Neuronal stem cell (in vitro differentiated cells): ENCODE measurements around the gene TOP1.

Experiments used
- DNase-seq: peaks from one replicate; pipeline ENCODE4 v3.0.0-alpha.2; 2013; ENCODE audit warnings: low spot score
- H2AFZ ChIP-seq: one replicate; pipeline ENCODE4 v1.6.1; 2013; ENCODE audit warnings: mild to moderate bottlenecking, low read length, inconsistent platforms
- H2AK5ac ChIP-seq: 2 replicates; pipeline ENCODE4 v1.6.1; 2013; ENCODE audit warnings: low read depth, mild to moderate bottlenecking, inconsistent platforms, low read length, moderate library complexity, mixed read lengths
- H2BK120ac ChIP-seq: 2 replicates; pipeline ENCODE4 v1.6.1; 2013; ENCODE audit warnings: low read depth, mild to moderate bottlenecking, inconsistent platforms, low read length, moderate library complexity, mixed read lengths
- H2BK12ac ChIP-seq: one replicate; pipeline ENCODE4 v1.6.1; 2013; ENCODE audit warnings: low read length, inconsistent platforms
- H2BK15ac ChIP-seq: 2 replicates; pipeline ENCODE4 v1.6.1; 2013; ENCODE audit warnings: mild to moderate bottlenecking, low read length, inconsistent platforms, mixed read lengths
- H2BK5ac ChIP-seq: one replicate; pipeline ENCODE4 v1.6.1; 2013; ENCODE audit warnings: inconsistent platforms, mild to moderate bottlenecking, low read length, moderate library complexity
- H3K14ac ChIP-seq: one replicate; pipeline ENCODE4 v1.6.1; 2013; ENCODE audit warnings: low read length, inconsistent platforms
- H3K18ac ChIP-seq: 2 replicates; pipeline ENCODE4 v1.6.1; 2013; ENCODE audit warnings: low read length, inconsistent platforms
- H3K23ac ChIP-seq: 2 replicates; pipeline ENCODE4 v1.6.1; 2013; ENCODE audit warnings: low read depth, mild to moderate bottlenecking, mixed read lengths, low read length, inconsistent platforms; ENCODE audit not compliant: poor library complexity
- H3K27ac ChIP-seq: replicated peaks from 3 replicates; pipeline ENCODE4 v1.5.1; 2013; ENCODE audit warnings: low read length, inconsistent platforms
- H3K27me3 ChIP-seq, 3 experiments: 2 replicates each; pipeline ENCODE4 v1.6.1; 2013; ENCODE audit warnings: low read length in 3 of 3, mild to moderate bottlenecking in 2 of 3, inconsistent platforms in 1 of 3, low read depth in 1 of 3, mixed read lengths in 1 of 3, moderate library complexity in 1 of 3; ENCODE audit not compliant: control insufficient read depth in 3 of 3, insufficient read depth in 3 of 3
- H3K36me3 ChIP-seq, 2 donors: replicated peaks in 1 of 2; 2 replicates each; pipeline ENCODE4 v1.6.1; 2013; ENCODE audit warnings: low read length in 2 of 2; ENCODE audit not compliant: control insufficient read depth in 2 of 2, insufficient read depth in 2 of 2
- H3K4ac ChIP-seq: 2 replicates; pipeline ENCODE4 v1.6.1; 2013; ENCODE audit warnings: inconsistent platforms, mild to moderate bottlenecking, low read length, moderate library complexity
- H3K4me1 ChIP-seq, 2 donors: 1 replicate in 1 of 2; 2 replicates in 1 of 2; pipeline ENCODE4 v1.6.1; 2013; ENCODE audit warnings: low read length in 2 of 2, low read depth in 1 of 2; ENCODE audit not compliant: control insufficient read depth in 2 of 2, insufficient read depth in 1 of 2
- H3K4me2 ChIP-seq: one replicate; pipeline ENCODE4 v1.6.1; 2013; ENCODE audit warnings: mild to moderate bottlenecking, low read length, inconsistent platforms; ENCODE audit not compliant: insufficient read depth, poor library complexity, severe bottlenecking
- H3K4me3 ChIP-seq, 2 donors: 2 replicates each; pipeline ENCODE4 v1.5.1; 2013; ENCODE audit warnings: low read length in 2 of 2, mild to moderate bottlenecking in 2 of 2, inconsistent platforms in 1 of 2, moderate library complexity in 1 of 2
- H3K79me1 ChIP-seq: one replicate; pipeline ENCODE4 v1.6.1; 2013; ENCODE audit warnings: low read depth, mild to moderate bottlenecking, inconsistent platforms, low read length, moderate library complexity
- H3K9ac ChIP-seq: one replicate; pipeline ENCODE4 v1.6.1; 2013; ENCODE audit warnings: mild to moderate bottlenecking, low read depth, low read length, inconsistent platforms; ENCODE audit not compliant: poor library complexity
- H3K9me3 ChIP-seq, 2 donors: replicated peaks in 1 of 2; 2 replicates each; pipeline versions ENCODE3 to v1.6.1; 2013; ENCODE audit warnings: low read length in 2 of 2, mild to moderate bottlenecking in 2 of 2, inconsistent platforms in 1 of 2, low read depth in 1 of 2, mixed read lengths in 1 of 2, moderate library complexity in 1 of 2; ENCODE audit not compliant: control insufficient read depth in 2 of 2, insufficient read depth in 1 of 2
- H4K8ac ChIP-seq: one replicate; pipeline ENCODE4 v1.6.1; 2013; ENCODE audit warnings: low read depth, mild to moderate bottlenecking, inconsistent platforms, low read length, moderate library complexity
- H4K91ac ChIP-seq: one replicate; pipeline ENCODE4 v1.6.1; 2013; ENCODE audit warnings: low read length, low read depth, mild to moderate bottlenecking, inconsistent platforms; ENCODE audit not compliant: poor library complexity
- WGBS, 2 donors: extraction: QIAGEN DNeasy Blood & Tissue Kit; methylation state at CpG; one replicate each; pipeline ENCODE4 v1.1.7; 2013; ENCODE audit warnings: missing lambda C conversion rate in 2 of 2, mixed read lengths in 1 of 2; ENCODE audit not compliant: insufficient read length in 2 of 2, insufficient replicate concordance in 1 of 2; ENCODE audit errors: extremely low coverage in 2 of 2; 5-methylcytosine and 5-hydroxymethylcytosine counted together

TOP1 gene

DNA sequence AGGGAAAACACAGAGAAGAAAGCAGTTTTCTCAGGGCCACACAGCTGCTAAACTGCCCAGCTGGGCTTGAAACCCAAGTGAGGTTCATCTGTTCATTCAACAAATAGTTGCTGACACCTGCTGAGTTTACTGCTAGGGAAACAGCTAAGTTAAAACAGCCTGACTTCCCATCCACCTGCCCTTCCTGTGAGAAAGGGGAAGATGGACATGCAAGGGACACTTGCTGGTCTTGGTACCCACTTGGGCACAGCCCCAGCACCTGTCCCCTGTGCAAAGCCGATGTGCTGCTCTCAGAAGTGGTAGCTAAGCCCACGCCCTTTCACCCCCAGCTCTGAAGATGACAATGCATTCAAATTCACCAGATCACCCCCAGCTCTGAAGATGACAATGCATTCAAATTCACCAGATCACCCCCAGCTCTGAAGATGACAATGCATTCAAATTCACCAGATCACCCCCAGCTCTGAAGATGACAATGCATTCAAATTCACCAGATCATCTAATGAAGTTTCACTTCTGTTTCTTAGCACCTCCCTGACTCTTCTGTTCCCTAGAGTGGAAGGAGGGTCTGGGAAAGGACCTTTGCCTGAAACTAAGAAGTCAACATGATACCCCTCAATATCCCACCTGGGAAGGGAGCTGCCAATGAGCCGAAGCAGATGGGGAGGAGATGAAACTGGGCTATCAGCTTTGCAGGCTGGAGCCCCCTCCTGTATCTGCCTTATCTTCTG lies 46.0 kb upstream of the TOP1 start:
- Histone ChIP-seq H2BK5ac (no peak overlapping the region), H3K9ac (no peak overlapping the region), H2BK12ac (no peak overlapping the region), H3K18ac (no peak overlapping the region), H4K8ac (no peak overlapping the region), H3K23ac (no peak overlapping the region), H3K4me1 (no peaks in the 10 kb centered on the region), H2AK5ac (no peak overlapping the region), H3K14ac (no peak overlapping the region), H3K4me2 (no peak overlapping the region), H2AFZ (no peak overlapping the region), H3K9me3 (peaks cover 4 to 5% of the 10 kb centered on the region in 2 donors), H2BK15ac (no peak overlapping the region), H3K27ac (no peak overlapping the region), H3K27me3 (no peaks in the 10 kb centered on the region), H3K79me1 (no peaks in the 10 kb centered on the region), H3K4ac (no peak overlapping the region), H4K91ac (no peak overlapping the region), H3K36me3 (no peaks in the 10 kb centered on the region), H2BK120ac (no peak overlapping the region), H3K4me3 (no peak overlapping the region)
- no CpG with 5 or more reads among the region's 3 CpGs for WGBS, 2 donors
- DNase-seq, result no peak

DNA sequence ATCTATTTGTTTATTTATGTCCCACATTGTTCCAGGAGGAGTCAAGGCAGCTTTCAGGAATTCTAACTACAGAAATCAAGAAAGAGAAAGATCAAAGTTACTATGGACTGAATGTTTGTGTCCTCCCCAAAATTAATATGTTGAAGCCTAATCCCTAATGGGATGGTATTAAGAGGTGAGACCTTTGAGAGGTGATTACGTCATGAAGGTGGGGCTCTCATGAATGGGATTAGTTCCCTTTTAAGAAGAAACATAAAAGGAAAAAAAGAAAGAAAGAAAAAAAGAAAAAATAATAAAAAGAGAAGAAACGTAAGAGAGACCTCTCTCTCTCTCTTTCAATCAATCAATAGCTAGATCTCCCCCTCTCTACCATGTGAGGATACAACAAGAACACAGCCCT lies 44.7 kb upstream of the TOP1 start:
- Histone ChIP-seq H3K9me3 (peaks cover 0 to 4% of the 10 kb centered on the region in 2 donors), H3K27ac (no peak overlapping the region), H4K91ac (no peak overlapping the region), H3K23ac (no peak overlapping the region), H3K14ac (no peak overlapping the region), H3K4me2 (no peak overlapping the region), H2BK120ac (no peak overlapping the region), H3K4ac (no peak overlapping the region), H3K18ac (no peak overlapping the region), H4K8ac (no peak overlapping the region), H2BK15ac (no peak overlapping the region), H3K79me1 (no peaks in the 10 kb centered on the region), H2AFZ (no peak overlapping the region), H3K4me1 (no peaks in the 10 kb centered on the region), H2BK12ac (no peak overlapping the region), H3K9ac (no peak overlapping the region), H3K27me3 (no peaks in the 10 kb centered on the region), H3K4me3 (no peak overlapping the region), H2BK5ac (no peak overlapping the region), H2AK5ac (no peak overlapping the region), H3K36me3 (no peaks in the 10 kb centered on the region)
- whole genome bisulfite sequencing, 2 donors, result no CpG with 5 or more reads among the region's 2 CpGs
- DNase-seq, result no peak

DNA sequence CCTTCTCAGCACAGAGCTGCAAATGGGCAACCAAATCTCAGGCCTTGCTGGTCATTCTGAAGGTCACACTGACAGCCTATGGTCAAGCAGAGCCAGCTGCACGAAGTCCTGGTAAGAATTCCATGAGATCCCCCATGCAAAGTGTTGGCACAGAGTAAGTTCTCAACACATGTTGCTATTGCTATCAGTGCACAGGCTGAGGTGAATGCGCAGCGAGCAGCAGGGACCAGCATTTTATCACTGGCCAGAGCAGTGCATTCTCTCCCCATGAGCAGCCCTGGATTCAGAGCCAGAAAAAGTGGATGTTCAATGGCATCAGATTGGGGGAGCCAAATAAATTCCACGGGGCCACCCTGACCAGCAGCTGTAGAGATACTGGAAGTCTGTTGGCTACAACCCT lies 44.1 kb upstream of the TOP1 start:
- Histone ChIP-seq H2BK12ac (no peak overlapping the region), H3K4me2 (no peak overlapping the region), H2BK15ac (no peak overlapping the region), H4K91ac (no peak overlapping the region), H3K14ac (no peak overlapping the region), H3K18ac (no peak overlapping the region), H3K9ac (no peak overlapping the region), H4K8ac (no peak overlapping the region), H3K23ac (no peak overlapping the region), H2BK120ac (no peak overlapping the region), H3K79me1 (no peaks in the 10 kb centered on the region), H3K4ac (no peak overlapping the region), H2AK5ac (no peak overlapping the region), H3K27me3 (no peaks in the 10 kb centered on the region), H2BK5ac (no peak overlapping the region), H3K9me3 (peaks cover 0 to 4% of the 10 kb centered on the region in 2 donors), H3K27ac (no peak overlapping the region), H3K4me1 (no peaks in the 10 kb centered on the region), H3K36me3 (no peaks in the 10 kb centered on the region), H3K4me3 (no peak overlapping the region), H2AFZ (no peak overlapping the region)
- WGBS, 2 donors, result no CpG with 5 or more reads among the region's 4 CpGs
- no peak for DNase-seq

DNA sequence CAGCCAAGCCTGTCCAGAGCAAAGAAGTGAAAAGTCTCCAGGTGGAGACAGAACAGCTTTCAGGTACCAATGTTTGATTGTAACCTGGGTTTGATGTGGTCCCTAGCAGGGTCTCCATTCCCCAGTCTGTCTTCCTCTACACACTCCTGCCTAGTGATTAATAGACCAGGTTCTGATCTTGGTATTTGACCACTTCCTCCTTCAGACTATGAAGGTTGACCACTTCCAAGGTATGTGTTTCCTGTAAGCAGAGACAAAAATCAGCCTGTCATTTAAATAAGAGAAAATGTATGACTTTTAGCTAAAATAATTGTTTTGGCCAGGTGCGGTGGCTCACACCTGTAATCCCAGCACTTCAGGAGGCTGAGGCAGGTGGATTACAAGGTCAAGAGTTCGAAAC lies 41.8 kb upstream of the TOP1 start:
- H3K18ac ChIP-seq, result no peak overlapping the region
- H4K91ac ChIP-seq, result no peak overlapping the region
- WGBS, 2 donors, result no CpG with 5 or more reads among the region's 2 CpGs
- no peak overlapping the region for H3K4me3 ChIP-seq
- H2AK5ac ChIP-seq, result no peak overlapping the region
- no peak overlapping the region for H2BK15ac ChIP-seq
- no peak overlapping the region for H3K9ac ChIP-seq
- H3K9me3 ChIP-seq, result peaks cover 0 to 4% of the 10 kb centered on the region in 2 donors
- H2BK120ac ChIP-seq, result no peak overlapping the region
- no peak overlapping the region for H3K27ac ChIP-seq
- no peaks in the 10 kb centered on the region for H3K79me1 ChIP-seq
- no peak overlapping the region for H4K8ac ChIP-seq
- H3K4me1 ChIP-seq, result peaks cover 0 to 3% of the 10 kb centered on the region in 2 donors
- no peak overlapping the region for H2BK12ac ChIP-seq
- H3K4ac ChIP-seq, result no peak overlapping the region
- H3K36me3 ChIP-seq, result no peaks in the 10 kb centered on the region
- no peaks in the 10 kb centered on the region for H3K27me3 ChIP-seq
- no peak overlapping the region for H2AFZ ChIP-seq
- DNase-seq, result no peak
- no peak overlapping the region for H3K23ac ChIP-seq
- H3K14ac ChIP-seq, result no peak overlapping the region
- H3K4me2 ChIP-seq, result no peak overlapping the region
- H2BK5ac ChIP-seq, result no peak overlapping the region
